Fibroblast of lung (primary cell): Measurements from ENCODE around the gene BEND4. TPM values are rescaled to one million over a fixed set of nuclear protein-coding genes. Genes with fewer than 3 reads are reported as not detected.

ENCODE experiments used
- DNase-seq, 2 donors: peaks; one replicate each; pipeline versions ENCODE4 v3.0.0 to v3.0.0-alpha.2; 2010; ENCODE audit warnings: low read depth in 2 of 2
- H2AFZ ChIP-seq: 2 replicates; pipeline ENCODE4 v1.5.1; 2012; ENCODE audit warnings: low read length, control low read depth, inconsistent platforms
- H3K27ac ChIP-seq: 2 replicates; pipeline ENCODE4 v1.5.1; 2011; ENCODE audit warnings: low read length, control low read depth; ENCODE audit not compliant: insufficient read depth
- H3K27me3 ChIP-seq: 2 replicates; pipeline ENCODE4 v1.5.1; 2011; ENCODE audit warnings: mild to moderate bottlenecking, low read length; ENCODE audit not compliant: control insufficient read depth, insufficient read depth
- H3K36me3 ChIP-seq: 2 replicates; pipeline ENCODE4 v1.5.1; 2011; ENCODE audit warnings: low read length; ENCODE audit not compliant: control insufficient read depth, insufficient read depth
- H3K4me1 ChIP-seq: 2 replicates; pipeline ENCODE4 v1.5.1; 2011; ENCODE audit warnings: low read length; ENCODE audit not compliant: control insufficient read depth, insufficient read depth; ENCODE audit errors: extremely low read depth
- H3K4me2 ChIP-seq: 2 replicates; pipeline ENCODE4 v1.5.1; 2011; ENCODE audit warnings: low read length, control low read depth; ENCODE audit not compliant: insufficient read depth; ENCODE audit errors: extremely low read depth
- H3K4me3 ChIP-seq, 4 experiments: fragments of 200-600 bp in 1 of 4; sonication (generic) in 1 of 4; replicated peaks in 1 of 4; 2 replicates each; pipeline ENCODE4 v1.5.1; 2011 to 2016; ENCODE audit warnings: low read length in 4 of 4, low read depth in 3 of 4, mild to moderate bottlenecking in 3 of 4, control low read depth in 2 of 4, inconsistent platforms in 1 of 4, mixed read lengths in 1 of 4; ENCODE audit not compliant: insufficient read depth in 1 of 4; ENCODE audit errors: control extremely low read depth in 1 of 4
- H3K79me2 ChIP-seq: 2 replicates; pipeline ENCODE4 v1.5.1; 2012; ENCODE audit warnings: mild to moderate bottlenecking, low read length, inconsistent platforms; ENCODE audit not compliant: control insufficient read depth, insufficient read depth
- H3K9ac ChIP-seq: 2 replicates; pipeline ENCODE4 v1.5.1; 2011; ENCODE audit warnings: mild to moderate bottlenecking, low read length, control low read depth; ENCODE audit not compliant: insufficient read depth
- H3K9me3 ChIP-seq: 2 replicates; pipeline ENCODE4 v1.5.1; 2012; ENCODE audit warnings: low read depth, low read length; ENCODE audit not compliant: control insufficient read depth, insufficient read depth
- H4K20me1 ChIP-seq: 2 replicates; pipeline ENCODE4 v1.5.1; 2011; ENCODE audit warnings: low read length; ENCODE audit not compliant: control insufficient read depth, insufficient read depth; ENCODE audit errors: extremely low read depth
- CTCF ChIP-seq, 2 donors: IDR thresholded peaks in 1 of 2; conservative IDR thresholded peaks in 1 of 2; 1 replicate in 1 of 2; 2 replicates in 1 of 2; pipeline ENCODE4 v1.5.1; 2011 to 2012; ENCODE audit warnings: low read length in 2 of 2, control low read depth in 1 of 2, inconsistent platforms in 1 of 2, low read depth in 1 of 2, mild to moderate bottlenecking in 1 of 2
- EZH2 ChIP-seq: IDR thresholded peaks from 2 replicates; pipeline ENCODE4 v1.5.1; 2012; ENCODE audit warnings: low read length, control low read depth, mild to moderate bottlenecking; ENCODE audit errors: missing control alignments
- polyA plus RNA-seq, 2 donors: library from polyadenylated mRNA; depleted of rRNA in 1 of 2; stranded (reverse) in 1 of 2; unstranded in 1 of 2; fragments of >200 nt; gene quantifications; 2 replicates each; pipeline ENCODE4 v1.2.1, GENCODE V29; 2011 to 2012; ENCODE audit warnings: missing spikeins in 1 of 2
- total RNA-seq: library from RNA; depleted of rRNA; stranded (reverse); fragments of >200 nt; gene quantifications from 2 replicates; pipeline ENCODE4 v1.2.1, GENCODE V29; 2014

Gene BEND4
- total and polyA plus RNA-seq, 2 donors (not counting 1 experiment from before 2014, with no cell fraction given), result under 0.01 to 0.02 TPM

DNA sequence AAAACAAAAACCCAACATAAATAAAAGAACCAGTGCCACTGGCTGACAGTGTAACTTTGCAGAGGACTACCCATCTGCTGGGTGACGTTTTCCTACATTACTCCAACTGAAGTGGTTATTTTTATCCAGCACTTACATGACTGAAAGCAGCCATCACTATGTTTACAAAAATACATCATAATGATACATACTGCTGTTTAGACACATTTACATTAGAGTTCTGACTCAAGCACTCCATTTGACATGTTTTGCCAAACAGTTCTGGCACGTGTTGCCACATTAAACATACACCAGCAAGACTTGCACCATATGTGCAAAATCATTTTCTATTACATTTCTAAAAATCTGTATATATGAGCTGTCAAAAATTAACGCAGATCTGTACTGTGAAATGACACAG lies 39.6 kb downstream of the BEND4 start:
- Histone ChIP-seq H3K4me2 (no peak overlapping the region), H3K79me2 (no peaks in the 10 kb centered on the region), H4K20me1 (no peaks in the 10 kb centered on the region), H3K9me3 (no peaks in the 10 kb centered on the region), H3K36me3 (no peaks in the 10 kb centered on the region), H3K27ac (no peak overlapping the region), H3K9ac (no peak overlapping the region), H3K27me3 (peaks cover 6% of the 10 kb centered on the region), H3K4me1 (no peaks in the 10 kb centered on the region), H2AFZ (no peak overlapping the region), H3K4me3 (no peak overlapping the region)
- TF ChIP-seq EZH2 (no peak), CTCF (conservative IDR thresholded peaks at IDR 0.05 in 1 of 2, IDR thresholded peaks at IDR 0.05 in 1 of 2; ENCODE audit: low read depth in 1 of 2, low read length in 2 of 2) (no peak)
- peak in 1 of 2 donors; percentile 20 for DNase-seq

DNA sequence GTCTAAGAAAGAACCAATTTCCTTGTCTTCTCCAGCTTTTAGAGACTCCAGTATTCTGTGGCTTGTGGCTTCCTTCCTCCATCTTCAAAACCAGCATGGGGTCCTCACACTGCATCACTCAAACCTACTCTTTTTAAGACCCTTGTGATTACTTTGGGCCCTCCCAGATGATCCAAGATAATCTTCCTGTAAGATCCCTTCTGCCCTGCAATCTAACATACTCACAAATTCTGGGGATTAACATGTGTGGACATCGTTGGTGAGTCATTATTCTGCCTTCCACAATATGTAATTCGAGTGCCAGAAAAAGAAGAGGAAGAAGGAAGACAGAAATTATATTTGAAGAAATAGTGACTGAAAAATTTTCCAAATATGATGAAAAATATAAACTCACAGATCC lies 47.9 kb downstream of the BEND4 start:
- DNase-seq, result peak; percentile 15 to 51
- H2AFZ ChIP-seq, result no peak overlapping the region

GRCh38 chr4:42101446-42101975 lies 50.9 kb downstream of the BEND4 start:
- no peaks in the 10 kb centered on the region for H3K79me2 ChIP-seq
- peak in 1 of 2 donors; percentile 59 for DNase-seq
- no peak overlapping the region for H3K4me2 ChIP-seq
- H3K27me3 ChIP-seq, result no peaks in the 10 kb centered on the region
- no peaks in the 10 kb centered on the region for H3K4me1 ChIP-seq
- no peaks in the 10 kb centered on the region for H3K9me3 ChIP-seq
- H4K20me1 ChIP-seq, result no peaks in the 10 kb centered on the region
- H3K27ac ChIP-seq, result no peak overlapping the region
- H3K36me3 ChIP-seq, result no peaks in the 10 kb centered on the region
- H2AFZ ChIP-seq, result no peak overlapping the region
- TF ChIP-seq CTCF (conservative IDR thresholded peaks at IDR 0.05 in 1 of 2, IDR thresholded peaks at IDR 0.05 in 1 of 2; ENCODE audit: low read depth in 1 of 2, low read length in 2 of 2) (no peak), EZH2 (no peak)
- no peak overlapping the region for H3K4me3 ChIP-seq
- no peak overlapping the region for H3K9ac ChIP-seq

More for the DNA sequence above, 47.9 kb downstream of the BEND4 start:
- no peak overlapping the region for H3K27ac ChIP-seq
- H3K9ac ChIP-seq, result no peak overlapping the region
- H3K27me3 ChIP-seq, result no peaks in the 10 kb centered on the region
- H3K79me2 ChIP-seq, result no peaks in the 10 kb centered on the region
- TF ChIP-seq EZH2 (no peak), CTCF (conservative IDR thresholded peaks at IDR 0.05 in 1 of 2, IDR thresholded peaks at IDR 0.05 in 1 of 2; ENCODE audit: low read depth in 1 of 2, low read length in 2 of 2) (no peak)
- H3K4me3 ChIP-seq, result no peak overlapping the region
- no peaks in the 10 kb centered on the region for H3K4me1 ChIP-seq
- no peaks in the 10 kb centered on the region for H3K9me3 ChIP-seq
- H4K20me1 ChIP-seq, result no peaks in the 10 kb centered on the region
- no peak overlapping the region for H3K4me2 ChIP-seq
- no peaks in the 10 kb centered on the region for H3K36me3 ChIP-seq
